B cell (primary cell): Measurements from ENCODE around the gene GLB1L. TPM values are rescaled to one million over a fixed set of nuclear protein-coding genes. Genes with fewer than 3 reads are reported as not detected.

Experiments
- ATAC-seq: fragments of 200-7000 bp; cut with Tn5 transposase; one replicate; pipeline ENCODE4 v1.10.0; 2021; ENCODE audit warnings: low read depth, mild to moderate bottlenecking, moderate number of reproducible peaks, moderate library complexity
- CTCF ChIA-PET: fragments of 350-600 bp; sonication (Branson Sonifier 250); formaldehyde crosslinking; loops from one replicate; lab custom pipeline; 2021; ENCODE audit warnings: antibody characterized with exemption, inconsistent platforms; lab: Charles Lee
- POLR2A ChIA-PET: fragments of 350-600 bp; sonication (Branson Sonifier 250); formaldehyde crosslinking; loops from one replicate; lab custom pipeline; 2021; ENCODE audit warnings: antibody characterized with exemption; lab: Charles Lee
- DNase-seq: peaks from one replicate; pipeline ENCODE4 v3.0.0; 2013
- H2AFZ ChIP-seq: 2 replicates; pipeline ENCODE4 v1.6.1; 2012; ENCODE audit warnings: mild to moderate bottlenecking, low read depth, low read length; ENCODE audit not compliant: insufficient read depth, poor library complexity, severe bottlenecking
- H3K27ac ChIP-seq, 2 donors: 1 replicate in 1 of 2; 2 replicates in 1 of 2; pipeline ENCODE4 v1.5.1; 2012 to 2013; ENCODE audit warnings: low read length in 2 of 2, mild to moderate bottlenecking in 2 of 2, moderate library complexity in 1 of 2
- H3K27me3 ChIP-seq, 4 experiments: fragments of 200-600 bp in 1 of 4; sonication (generic) in 1 of 4; replicated peaks in 1 of 4; 1 replicate in 2 of 4; 2 replicates in 2 of 4; pipeline versions ENCODE4 v1.6.1 to v1.7.0; 2013 to 2016; ENCODE audit warnings: low read length in 3 of 4, mild to moderate bottlenecking in 2 of 4, mixed read lengths in 1 of 4, moderate library complexity in 1 of 4; ENCODE audit not compliant: insufficient read depth in 4 of 4, control insufficient read depth in 3 of 4; ENCODE audit errors: control extremely low read depth in 1 of 4
- H3K36me3 ChIP-seq, 2 experiments: replicated peaks in 1 of 2; 1 replicate in 1 of 2; 2 replicates in 1 of 2; pipeline versions ENCODE4 v1.6.1 to v1.7.1; 2013; ENCODE audit warnings: low read length in 1 of 2; ENCODE audit not compliant: insufficient read depth in 2 of 2, control insufficient read depth in 1 of 2; ENCODE audit errors: control extremely low read depth in 1 of 2, extremely low read depth in 1 of 2
- H3K4me1 ChIP-seq, 2 donors: fragments of 200-600 bp in 1 of 2; sonication (generic) in 1 of 2; 1 replicate in 1 of 2; 2 replicates in 1 of 2; pipeline versions ENCODE4 v1.5.1 to v1.6.1; 2013 to 2017; ENCODE audit warnings: low read length in 2 of 2; ENCODE audit not compliant: control insufficient read depth in 2 of 2, insufficient read depth in 2 of 2
- H3K4me2 ChIP-seq: replicated peaks from 2 replicates; pipeline ENCODE3; 2012; ENCODE audit warnings: mild to moderate bottlenecking, low read depth, low read length; ENCODE audit not compliant: poor library complexity, severe bottlenecking
- H3K4me3 ChIP-seq, 5 experiments: fragments of 200-600 bp in 1 of 5; sonication (generic) in 1 of 5; 1 replicate in 3 of 5; 2 replicates in 2 of 5; pipeline versions ENCODE4 v1.5.1 to v1.7.0; 2011 to 2016; ENCODE audit warnings: low read length in 4 of 5, mild to moderate bottlenecking in 4 of 5, low read depth in 2 of 5, control low read depth in 1 of 5, moderate library complexity in 1 of 5; ENCODE audit not compliant: insufficient read depth in 1 of 5; ENCODE audit errors: control extremely low read depth in 1 of 5, extremely low read depth in 1 of 5
- H3K79me2 ChIP-seq: fragments of 200-600 bp; sonication (generic); one replicate; pipeline ENCODE4 v1.6.0; 2016; ENCODE audit warnings: low read length; ENCODE audit not compliant: control insufficient read depth, insufficient read depth
- H3K9ac ChIP-seq: fragments of 200-600 bp; sonication (generic); 2 replicates; pipeline ENCODE4 v1.6.1; 2017; ENCODE audit warnings: mild to moderate bottlenecking, low read length, moderate library complexity
- H3K9me3 ChIP-seq, 3 donors: one replicate each; pipeline versions ENCODE4 v1.6.1 to v1.7.1; 2013; ENCODE audit warnings: low read length in 2 of 3; ENCODE audit not compliant: control insufficient read depth in 2 of 3, insufficient read depth in 1 of 3; ENCODE audit errors: control extremely low read depth in 1 of 3
- H4K20me1 ChIP-seq: 2 replicates; pipeline ENCODE4 v1.6.0; 2012; ENCODE audit warnings: mild to moderate bottlenecking, low read length; ENCODE audit not compliant: insufficient read depth, control insufficient read depth, poor library complexity, severe bottlenecking
- H3K27ac Mint-ChIP-seq: one replicate; pipeline ENCODE4 v1.8.0; 2021; ENCODE audit warnings: mixed read lengths
- H3K27me3 Mint-ChIP-seq: one replicate; pipeline ENCODE4 v1.8.0; 2021; ENCODE audit warnings: mixed read lengths
- H3K4me1 Mint-ChIP-seq: one replicate; pipeline ENCODE4 v1.8.0; 2021; ENCODE audit warnings: mixed read lengths
- H3K4me3 Mint-ChIP-seq: one replicate; pipeline ENCODE4 v1.8.0; 2021; ENCODE audit warnings: mixed read lengths
- H3K9me3 Mint-ChIP-seq: one replicate; pipeline ENCODE4 v1.8.0; 2022; ENCODE audit warnings: mixed read lengths; ENCODE audit not compliant: insufficient read depth
- CTCF ChIP-seq: fragments of 200-600 bp; IDR thresholded peaks from one replicate; pipeline ENCODE4 v1.8.0; 2022; ENCODE audit warnings: antibody characterized with exemption, mild to moderate bottlenecking
- EZH2 ChIP-seq: IDR thresholded peaks from 2 replicates; pipeline ENCODE4 v1.6.1; 2012; ENCODE audit warnings: borderline replicate concordance, low read depth, mild to moderate bottlenecking, moderate library complexity, low read length; ENCODE audit not compliant: insufficient read depth, poor library complexity, severe bottlenecking
- WGBS: methylation state at CpG from one replicate; pipeline ENCODE4 v1.1.5; 2013; ENCODE audit warnings: missing lambda C conversion rate; ENCODE audit not compliant: insufficient coverage; 5-methylcytosine and 5-hydroxymethylcytosine counted together
- intact Hi-C: fragments of 100-400 bp; cut with micrococcal nuclease; formaldehyde crosslinking; loops from one replicate; pipeline ENCODE4 v1.10.0; 2022
- polyA plus RNA-seq: library from polyadenylated mRNA; depleted of rRNA; stranded (reverse); fragments of >200 nt; gene quantifications from 2 replicates; pipeline ENCODE4 v1.2.3, GENCODE V29; 2012
- total RNA-seq, 2 donors: library from RNA; stranded (reverse); fragments of 120-200 nt in 1 of 2; gene quantifications; 1 replicate in 1 of 2; 2 replicates in 1 of 2; pipeline versions ENCODE4 v1.2.3 to v1.2.4, GENCODE V29; 2013 to 2022

The GLB1L gene
- total and polyA plus RNA-seq, 2 donors (not counting 1 experiment from before 2014, with no cell fraction given), result 2.4 to 4.1 TPM

GRCh38 chr2:219205981-219206327, 39.3 kb downstream of the GLB1L start:
- Histone ChIP-seq H3K9ac (peak overlapping the region; percentile 71), H3K79me2 (peaks cover 6% of the 10 kb centered on the region), H3K27ac (peak overlapping the region; percentile 84 to 94), H3K9me3 (no peaks in the 10 kb centered on the region), H2AFZ (peak overlapping the region; percentile 79), H3K36me3 (peaks cover 7 to 24% of the 10 kb centered on the region in 2 experiments), H3K4me2 (peak overlapping the region; percentile 80), H3K4me3 (peak overlapping the region; percentile 53 to 82 (median 76)), H4K20me1 (peaks cover 14% of the 10 kb centered on the region), H3K4me1 (peaks cover 12 to 17% of the 10 kb centered on the region in 2 donors), H3K27me3 (no peaks in the 10 kb centered on the region)
- Mint-ChIP-seq H3K27ac (peak overlapping the region; percentile 98), H3K4me3 (peak overlapping the region; percentile 96), H3K9me3 (no peaks in the 10 kb centered on the region), H3K27me3 (peaks cover 2% of the 10 kb centered on the region), H3K4me1 (peaks cover 23% of the 10 kb centered on the region)
- intact Hi-C loops, result loop anchor here (1.0 to 2.0 kb wide), 7 partner anchors 13 to 88 kb away; partner anchors contain the start of genes DNAJB2, GLB1L, NHEJ1 and RETREG2
- WGBS, result 19% methylated on average over 6 of the region's 7 CpGs
- ChIA-PET CTCF (interaction anchor here (0.6 to 5.7 kb wide), 17 partner anchors 13 to 308 kb away, joined by 3 to 63 read pairs (median 5); partner anchors contain the start of genes ABCB6, ANKZF1, ATG9A and CNPPD1), POLR2A (interaction anchor here (0.6 to 3.0 kb wide), 14 partner anchors 8 to 182 kb away, joined by 3 to 46 read pairs (median 6); partner anchors contain the start of genes ANKZF1, ATG9A, CNPPD1 and DNAJB2)
- ATAC-seq (no peak), DNase-seq (no peak)
- TF ChIP-seq EZH2 (no peak), CTCF (no peak)

- no peak overlapping the region for H3K4me3 ChIP-seq
- peaks cover 3% of the 10 kb centered on the region for H3K27me3 Mint-ChIP-seq
- peaks cover 21% of the 10 kb centered on the region for H3K4me1 Mint-ChIP-seq
- H3K36me3 ChIP-seq, result peaks cover 7 to 23% of the 10 kb centered on the region in 2 experiments
- ChIA-PET CTCF (interaction anchor here (1.1 to 5.7 kb wide), 3 partner anchors 31 to 90 kb away, joined by 4 to 63 read pairs (median 22); partner anchors contain the start of genes CNPPD1, GLB1L and STK16), POLR2A (interaction anchor here (1.5 to 3.0 kb wide), 4 partner anchors 24 to 48 kb away, joined by 4 to 46 read pairs (median 7); partner anchors contain the start of genes ANKZF1, ATG9A, CNPPD1 and RETREG2)
- no peak overlapping the region for H3K27ac ChIP-seq
- no peak for ATAC-seq
- peaks cover 14% of the 10 kb centered on the region for H4K20me1 ChIP-seq
- TF ChIP-seq EZH2, result no peak
- TF ChIP-seq CTCF, result no peak
- no peaks in the 10 kb centered on the region for H3K27me3 ChIP-seq
- H3K9me3 Mint-ChIP-seq, result no peaks in the 10 kb centered on the region
- 83% methylated on average over 1 of the region's 5 CpGs for WGBS
- no peak overlapping the region for H3K9ac ChIP-seq
- no peak overlapping the region for H3K27ac Mint-ChIP-seq
- peaks cover 6% of the 10 kb centered on the region for H3K79me2 ChIP-seq
- peaks cover 12 to 15% of the 10 kb centered on the region in 2 donors for H3K4me1 ChIP-seq
- H3K4me2 ChIP-seq, result no peak overlapping the region
- H3K9me3 ChIP-seq, result no peaks in the 10 kb centered on the region
- intact Hi-C loops, result no loop called here
- H2AFZ ChIP-seq, result no peak overlapping the region
- DNase-seq, result no peak
- H3K4me3 Mint-ChIP-seq, result no peak overlapping the region
Measured at GRCh38 chr2:219205165-219205538, 40.1 kb downstream of the GLB1L start.
